GM21737 (cell line): ENCODE data around the gene DNAJB9.

Experiments used
- ATAC-seq: cut with Tn5 transposase; IDR thresholded peaks from one replicate; pipeline ENCODE4 v1.9.1; 2021; ENCODE audit warnings: mild to moderate bottlenecking, moderate library complexity; ENCODE audit not compliant: unreplicated experiment

Gene DNAJB9

GRCh38 chr7:108565987-108566386, 3.7 kb upstream of the DNAJB9 start:
- no peak for ATAC-seq

- ATAC-seq = no peak
Measured at GRCh38 chr7:108568801-108569380, 783 bp upstream of the DNAJB9 start.

- peak; percentile 31 for ATAC-seq
Measured at GRCh38 chr7:108570146-108570755, 577 bp downstream of the DNAJB9 start.

- no peak for ATAC-seq
Measured at GRCh38 chr7:108572480-108572879, 2.8 kb downstream of the DNAJB9 start.

- no peak for ATAC-seq
Measured at GRCh38 chr7:108575156-108575555, 5.5 kb downstream of the DNAJB9 start.

GRCh38 chr7:108576116-108576515, 6.4 kb downstream of the DNAJB9 start:
- no peak for ATAC-seq

GRCh38 chr7:108578937-108579336, 9.3 kb downstream of the DNAJB9 start:
- ATAC-seq = no peak

GRCh38 chr7:108580298-108580697, 10.6 kb downstream of the DNAJB9 start:
- no peak for ATAC-seq

GRCh38 chr7:108581655-108582491, 12.2 kb downstream of the DNAJB9 start:
- ATAC-seq = no peak

- ATAC-seq = no peak
Measured at GRCh38 chr7:108584211-108584610, 14.5 kb downstream of the DNAJB9 start.

GRCh38 chr7:108585843-108586242, 16.2 kb downstream of the DNAJB9 start:
- ATAC-seq = no peak

GRCh38 chr7:108586274-108586710, 16.6 kb downstream of the DNAJB9 start:
- no peak for ATAC-seq

- ATAC-seq = no peak
Measured at GRCh38 chr7:108589199-108589598, 19.5 kb downstream of the DNAJB9 start.

GRCh38 chr7:108589874-108590273, 20.2 kb downstream of the DNAJB9 start:
- ATAC-seq = no peak

GRCh38 chr7:108590606-108591005, 20.9 kb downstream of the DNAJB9 start:
- no peak for ATAC-seq

GRCh38 chr7:108592646-108593201, 23.1 kb downstream of the DNAJB9 start:
- no peak for ATAC-seq

GRCh38 chr7:108596560-108596959, 26.9 kb downstream of the DNAJB9 start:
- no peak for ATAC-seq

- no peak for ATAC-seq
Measured at GRCh38 chr7:108598153-108598552, 28.5 kb downstream of the DNAJB9 start.

- ATAC-seq = no peak
Measured at GRCh38 chr7:108598914-108599580, 29.4 kb downstream of the DNAJB9 start.

- no peak for ATAC-seq
Measured at GRCh38 chr7:108600399-108600798, 30.7 kb downstream of the DNAJB9 start.

- no peak for ATAC-seq
Measured at GRCh38 chr7:108603656-108604306, 34.1 kb downstream of the DNAJB9 start.
